HG03442 (cell line): Measurements from ENCODE around the gene CREB5.
"Not testable (repeated sequence)": the region's sequence is repeated elsewhere in the genome, so short reads cannot be mapped to it uniquely, and the experiment has no call there.

ENCODE experiments used
- ATAC-seq: cut with Tn5 transposase; IDR thresholded peaks from one replicate; pipeline ENCODE4 v1.9.1; 2021; ENCODE audit warnings: mild to moderate bottlenecking, moderate library complexity; ENCODE audit not compliant: unreplicated experiment

The CREB5 gene

GRCh38 chr7:28572321-28573058 is 160.2 kb downstream of the CREB5 start:
- no peak for ATAC-seq

DNA sequence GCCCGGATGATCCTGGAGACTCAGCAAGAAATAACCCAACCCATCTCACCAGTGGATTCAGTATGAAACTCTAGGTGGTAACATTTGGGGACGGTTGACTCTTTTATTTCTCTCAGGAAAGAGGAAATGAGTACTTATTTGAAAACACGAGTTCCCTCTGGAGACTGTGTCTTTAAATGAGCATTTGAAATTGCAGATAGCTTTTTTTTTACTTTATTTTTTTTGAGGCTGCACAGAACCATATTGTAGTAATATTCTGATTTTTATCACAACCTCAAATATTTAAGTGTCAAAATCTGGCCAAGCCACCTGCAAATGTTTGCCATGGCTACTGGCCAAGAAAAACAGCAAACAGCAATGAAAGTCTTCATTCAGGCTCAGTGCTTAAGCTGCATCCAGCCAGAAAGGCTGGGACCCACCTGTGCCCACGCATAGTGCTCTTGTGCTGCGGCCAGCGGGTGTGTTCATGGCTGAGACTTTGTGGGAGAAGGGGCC is 160.8 kb downstream of the CREB5 start:
- ATAC-seq, result no peak

DNA sequence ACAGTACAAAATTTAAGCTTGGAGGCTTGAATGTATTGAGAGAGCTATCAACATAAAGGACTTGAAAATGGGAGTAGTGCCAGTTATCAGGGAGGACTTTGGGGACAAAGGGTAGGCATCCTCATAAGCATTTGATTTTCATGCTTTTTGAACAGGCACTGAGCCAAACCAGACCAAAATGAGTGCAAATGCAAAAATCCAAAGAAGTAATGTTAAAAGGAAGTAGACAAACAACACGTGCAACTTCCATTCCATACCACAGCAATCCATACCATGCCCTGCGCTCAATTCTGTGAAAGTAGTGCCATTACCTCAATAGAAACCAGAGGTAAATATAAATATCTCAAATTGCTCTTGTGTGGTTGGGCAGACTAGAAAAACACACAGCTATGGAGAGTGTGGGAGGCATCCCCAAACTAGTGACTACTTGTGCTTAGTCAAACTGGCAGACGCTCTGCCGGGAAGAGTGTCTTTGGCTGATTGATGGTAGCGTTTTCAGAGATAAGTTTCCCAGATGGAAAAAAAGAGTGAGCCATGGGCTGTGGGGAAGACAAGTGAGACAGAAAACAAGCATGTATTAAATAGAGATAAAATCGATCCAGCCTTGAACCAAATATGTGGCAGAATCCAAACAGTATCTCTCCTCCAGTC is 161.5 kb downstream of the CREB5 start:
- peak; percentile 31 for ATAC-seq

GRCh38 chr7:28575241-28575643 is 162.9 kb downstream of the CREB5 start:
- ATAC-seq, result no peak

DNA sequence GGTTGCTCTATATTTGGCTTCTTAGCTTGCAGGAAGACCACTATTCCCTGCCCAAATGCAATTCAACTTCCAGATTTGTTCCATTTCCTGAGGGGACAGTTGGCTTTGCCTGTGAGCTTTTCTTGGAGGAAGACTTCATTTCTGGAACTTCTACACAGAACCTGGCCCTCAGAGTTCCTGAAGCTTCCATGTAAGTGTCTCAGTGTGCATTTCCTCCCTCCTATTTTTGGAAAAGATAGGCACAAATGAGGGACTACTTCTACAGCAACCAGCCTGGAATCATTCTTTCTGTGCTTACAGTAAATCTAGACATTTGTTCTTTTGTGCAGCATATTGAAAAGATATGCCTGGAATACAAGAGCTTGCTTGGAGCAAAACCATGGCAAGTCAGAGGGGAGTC is 164.3 kb downstream of the CREB5 start:
- ATAC-seq, result no peak

GRCh38 chr7:28579571-28579970 is 167.3 kb downstream of the CREB5 start:
- ATAC-seq, result no peak

GRCh38 chr7:28580665-28581064 is 168.3 kb downstream of the CREB5 start:
- no peak for ATAC-seq

DNA sequence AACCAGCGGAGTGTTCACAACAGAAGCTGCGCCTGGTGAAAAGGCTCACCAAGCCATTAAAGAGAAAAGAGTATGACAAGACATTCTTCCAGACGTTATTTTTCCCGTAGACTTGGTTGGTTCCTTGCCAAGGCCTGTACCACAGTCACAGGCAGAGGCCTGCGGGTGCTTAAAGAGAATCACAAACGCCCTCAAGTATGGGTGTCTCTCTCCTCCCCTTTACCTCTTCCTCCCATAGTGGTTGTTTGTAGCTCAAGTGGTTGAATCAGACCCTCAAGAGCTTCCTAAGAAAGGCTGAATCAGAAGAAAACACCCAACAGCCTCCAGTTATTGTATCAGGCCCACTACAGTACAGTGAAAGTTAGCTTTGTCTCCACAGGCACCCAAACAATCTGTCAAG is 169.0 kb downstream of the CREB5 start:
- no peak for ATAC-seq

GRCh38 chr7:28582226-28582625 is 169.9 kb downstream of the CREB5 start:
- ATAC-seq, result no peak

DNA sequence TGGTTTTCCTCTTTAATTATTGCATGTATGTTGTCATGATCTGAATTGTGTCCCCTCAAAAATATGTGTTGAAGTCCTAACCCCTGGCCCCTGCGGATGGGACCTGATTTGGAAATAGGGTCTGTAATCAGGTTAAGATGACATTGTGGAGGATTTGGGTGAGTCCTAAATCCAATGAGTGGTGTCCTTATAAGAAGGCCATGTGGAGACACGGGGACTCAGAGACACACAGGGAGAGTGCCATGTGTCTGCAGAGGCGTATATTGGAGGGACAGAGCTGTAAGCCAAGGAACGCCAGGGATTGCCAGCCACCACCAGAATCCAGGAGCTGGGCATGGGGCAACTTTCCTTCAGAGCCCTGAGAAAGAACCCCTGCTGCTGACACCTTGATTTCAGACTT is 171.9 kb downstream of the CREB5 start:
- no peak for ATAC-seq

DNA sequence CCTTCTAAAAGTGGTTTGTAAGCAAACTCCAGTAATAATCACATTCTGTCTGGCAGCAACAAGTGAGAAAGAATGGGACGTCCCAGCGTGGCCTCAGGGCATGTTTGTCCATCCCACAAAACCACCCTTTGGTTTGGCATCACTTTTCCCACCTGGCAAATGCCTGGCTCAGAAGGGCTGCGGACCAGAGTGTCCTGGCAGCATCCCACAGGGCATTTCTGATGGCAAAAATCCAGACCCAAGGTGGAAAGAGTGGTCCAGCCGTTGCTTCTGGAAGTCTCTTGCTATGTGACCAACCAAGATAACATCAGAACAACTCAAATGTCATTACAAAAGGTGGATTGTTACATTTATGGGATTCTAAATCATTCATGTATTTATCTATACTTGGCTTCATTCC is 174.4 kb downstream of the CREB5 start:
- ATAC-seq, result no peak

DNA sequence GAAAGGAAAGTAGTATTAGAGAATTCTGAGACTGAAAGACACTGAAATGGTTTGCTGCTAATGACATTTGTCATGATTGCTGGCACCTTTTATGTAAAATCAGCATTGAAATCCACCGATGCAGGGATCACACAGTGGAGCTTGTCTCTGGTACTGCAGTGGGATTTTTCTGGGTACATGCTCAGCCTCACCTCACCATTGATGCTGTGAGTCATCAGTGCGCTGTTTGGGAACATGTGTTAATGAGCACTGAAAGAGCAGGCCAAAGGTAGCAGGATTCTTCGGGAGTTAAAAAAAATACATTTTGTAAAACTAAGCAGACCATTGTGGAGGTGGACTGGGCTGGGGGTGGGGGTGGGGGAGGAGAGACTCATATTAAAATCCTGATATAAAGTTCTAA is 174.9 kb downstream of the CREB5 start:
- ATAC-seq, result no peak

GRCh38 chr7:28588602-28589001 is 176.3 kb downstream of the CREB5 start:
- ATAC-seq, result no peak

DNA sequence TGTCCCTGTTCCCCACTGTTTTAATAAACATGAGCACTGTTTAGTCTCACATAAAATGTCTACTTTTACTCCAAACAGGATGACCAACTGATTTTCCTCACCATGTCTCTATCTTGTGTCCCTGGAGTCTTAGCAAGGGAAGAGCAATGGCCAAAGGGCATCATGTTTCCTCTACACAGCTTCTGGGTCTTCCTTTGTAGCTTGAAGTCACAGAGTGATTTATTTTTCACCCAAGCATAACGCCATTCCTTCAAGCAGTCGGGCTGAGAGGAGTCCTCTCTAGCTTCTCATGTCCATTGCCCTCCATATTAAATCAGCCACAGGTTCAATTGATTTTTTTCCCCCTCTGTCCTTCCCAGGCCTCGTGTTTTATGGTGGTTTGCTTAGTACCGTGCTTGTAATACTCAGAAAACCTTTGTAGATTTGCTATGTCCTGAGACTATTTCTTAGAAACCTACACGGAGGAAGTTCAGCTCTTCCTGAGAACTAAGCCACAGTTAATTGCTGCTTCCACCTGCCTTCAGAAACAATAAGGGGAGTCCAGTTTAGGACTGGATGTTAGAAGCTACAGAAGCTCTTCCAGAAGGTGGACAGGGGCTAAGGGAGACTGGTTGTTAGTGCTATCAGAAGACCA is 178.8 kb downstream of the CREB5 start:
- no peak for ATAC-seq

GRCh38 chr7:28591725-28592349 is 179.5 kb downstream of the CREB5 start:
- ATAC-seq, result no peak

GRCh38 chr7:28592861-28593260 is 180.5 kb downstream of the CREB5 start:
- ATAC-seq, result no peak

DNA sequence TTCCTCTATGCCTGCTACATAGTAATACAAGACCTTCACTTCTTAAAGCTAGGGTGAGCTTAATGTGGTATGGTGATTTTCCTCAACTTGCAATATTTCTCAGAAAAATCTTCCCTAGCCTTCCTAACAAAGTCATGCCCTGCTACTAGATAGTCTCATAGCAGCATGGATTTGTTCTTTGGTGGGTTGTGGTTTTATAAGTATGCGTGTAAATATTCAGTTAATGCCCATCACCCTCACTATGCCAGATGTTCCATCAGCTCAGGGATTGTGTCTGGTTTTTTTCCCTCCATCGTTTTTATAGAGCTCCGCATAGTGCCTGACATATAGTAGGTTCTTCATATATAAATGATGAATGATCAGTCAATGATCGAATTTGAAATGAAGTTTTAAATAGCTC is 182.8 kb downstream of the CREB5 start:
- no peak for ATAC-seq

GRCh38 chr7:28595801-28596200 is 183.5 kb downstream of the CREB5 start:
- no peak for ATAC-seq

DNA sequence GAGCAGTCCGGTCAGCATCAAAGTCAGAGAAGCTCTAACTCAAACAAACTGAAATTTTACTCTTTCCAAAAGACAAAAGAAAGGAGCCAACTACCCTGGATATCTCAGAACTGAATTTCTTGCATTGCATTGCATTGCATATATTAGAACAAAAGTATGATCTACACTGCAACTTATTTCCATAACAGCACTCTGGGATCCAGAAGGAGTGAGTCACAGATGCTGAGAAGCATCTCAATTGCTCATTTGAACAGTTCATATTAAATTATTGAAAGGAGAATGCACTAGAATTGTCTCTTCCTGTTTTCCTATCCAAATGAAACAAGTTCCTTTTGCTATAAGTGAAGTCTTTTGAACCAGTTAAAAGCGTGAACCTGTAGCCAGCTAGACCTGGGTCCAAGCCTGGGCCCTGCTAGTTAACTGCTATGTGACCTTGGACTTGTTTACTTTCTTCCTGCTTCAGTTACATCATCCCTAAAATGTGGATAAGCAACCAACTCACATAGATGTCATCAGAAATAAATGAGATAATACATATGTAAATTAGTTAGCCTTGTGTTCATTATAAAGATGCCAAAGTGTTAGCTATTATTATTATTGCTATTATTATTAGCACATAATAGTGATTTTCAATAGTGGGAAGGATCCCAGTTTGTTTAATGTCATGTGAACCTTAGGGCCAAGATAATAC is 184.1 kb downstream of the CREB5 start:
- no peak for ATAC-seq

GRCh38 chr7:28597284-28597683 is 185.0 kb downstream of the CREB5 start:
- ATAC-seq, result no peak

- ATAC-seq, result not testable (repeated sequence)
These were observed 185.7 kb downstream of the CREB5 start for GRCh38 chr7:28598037-28598436.
